Liver (tissue), 3 donors: Measurements from ENCODE around the gene KCNS1.

ENCODE experiments used
- TAF1 ChIP-seq: conservative IDR thresholded peaks from 2 replicates; pipeline ENCODE4 v1.6.1; 2016; ENCODE audit warnings: antibody characterized with exemption, mild to moderate bottlenecking
- TF ChIP-seq, protein P1 (sequence below): fragments of 150-350 bp; IDR thresholded peaks from 2 replicates; pipeline ENCODE4 v1.5.1; 2017; ENCODE audit warnings: improper control_type of control experiment, low read depth, low read length; ENCODE audit not compliant: missing input control
- donor health status: healthy.
- donor health status: healthy.

DNA sequence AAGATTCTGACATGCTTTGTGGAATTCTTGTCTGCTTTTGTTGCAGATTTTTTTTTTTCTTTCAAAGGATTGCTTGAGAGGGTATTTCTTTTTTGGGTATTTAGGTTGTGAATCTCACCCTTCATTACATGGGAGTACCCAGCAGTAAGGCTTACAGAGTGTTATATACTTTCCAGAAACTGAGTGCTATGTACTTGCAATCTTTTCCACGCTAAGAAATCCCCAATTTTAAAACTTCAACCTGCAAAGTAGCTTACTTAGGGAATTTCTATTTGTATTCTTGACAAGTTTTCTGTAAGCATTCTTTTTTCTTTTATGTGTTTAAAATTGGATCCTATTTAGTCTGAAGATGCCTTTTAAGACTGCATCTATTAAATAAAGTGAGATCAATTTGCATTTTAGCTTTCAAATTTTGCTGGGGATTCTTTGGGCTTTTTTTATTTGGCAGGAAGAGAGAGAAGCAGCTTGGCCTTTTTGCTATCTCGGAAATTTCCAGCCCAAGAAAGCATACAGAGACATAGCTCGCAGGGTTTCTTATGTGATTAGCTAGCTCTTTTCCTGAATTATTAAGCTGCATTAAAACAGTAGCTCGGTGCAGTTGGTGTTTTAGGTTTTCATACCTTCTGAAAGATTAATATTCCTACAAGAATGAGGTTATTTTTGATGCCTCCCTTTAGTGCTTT, 42.6 kb downstream of the KCNS1 start:
- TF ChIP-seq, protein P1, sequence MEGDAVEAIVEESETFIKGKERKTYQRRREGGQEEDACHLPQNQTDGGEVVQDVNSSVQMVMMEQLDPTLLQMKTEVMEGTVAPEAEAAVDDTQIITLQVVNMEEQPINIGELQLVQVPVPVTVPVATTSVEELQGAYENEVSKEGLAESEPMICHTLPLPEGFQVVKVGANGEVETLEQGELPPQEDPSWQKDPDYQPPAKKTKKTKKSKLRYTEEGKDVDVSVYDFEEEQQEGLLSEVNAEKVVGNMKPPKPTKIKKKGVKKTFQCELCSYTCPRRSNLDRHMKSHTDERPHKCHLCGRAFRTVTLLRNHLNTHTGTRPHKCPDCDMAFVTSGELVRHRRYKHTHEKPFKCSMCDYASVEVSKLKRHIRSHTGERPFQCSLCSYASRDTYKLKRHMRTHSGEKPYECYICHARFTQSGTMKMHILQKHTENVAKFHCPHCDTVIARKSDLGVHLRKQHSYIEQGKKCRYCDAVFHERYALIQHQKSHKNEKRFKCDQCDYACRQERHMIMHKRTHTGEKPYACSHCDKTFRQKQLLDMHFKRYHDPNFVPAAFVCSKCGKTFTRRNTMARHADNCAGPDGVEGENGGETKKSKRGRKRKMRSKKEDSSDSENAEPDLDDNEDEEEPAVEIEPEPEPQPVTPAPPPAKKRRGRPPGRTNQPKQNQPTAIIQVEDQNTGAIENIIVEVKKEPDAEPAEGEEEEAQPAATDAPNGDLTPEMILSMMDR: no peak
- no peak for TF ChIP-seq TAF1
